T follicular helper cell (primary cell): Measurements from ENCODE around the gene OR6B3.

ENCODE experiments used
- DNase-seq: peaks from one replicate; pipeline ENCODE4 v3.0.0-alpha.2; 2020; ENCODE audit warnings: low read depth

The OR6B3 gene

GRCh38 chr2:240043279-240043989 is 9.9 kb downstream of the OR6B3 start:
- no peak for DNase-seq

DNA sequence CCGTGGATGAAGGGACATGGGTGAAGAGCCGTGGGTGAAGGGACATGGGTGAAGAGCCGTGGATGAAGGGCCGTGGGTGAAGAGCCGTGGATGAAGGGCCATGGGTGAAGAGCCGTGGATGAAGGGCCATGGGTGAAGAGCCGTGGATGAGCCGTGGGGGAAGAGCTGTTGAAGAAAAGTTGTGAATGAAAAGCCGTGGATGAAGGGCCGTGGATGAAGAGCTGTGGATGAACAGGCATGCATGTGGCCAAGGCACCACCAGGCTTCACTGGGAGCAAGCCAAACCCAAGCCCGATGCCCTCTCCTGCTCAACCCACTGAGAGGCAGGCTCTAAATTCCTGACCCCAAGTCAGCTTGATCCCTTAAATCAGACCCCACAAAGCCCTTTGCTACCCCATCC is 10.6 kb downstream of the OR6B3 start:
- no peak for DNase-seq

GRCh38 chr2:240041363-240041762 is 12.0 kb downstream of the OR6B3 start:
- DNase-seq = no peak

GRCh38 chr2:240037358-240037757 is 16.0 kb downstream of the OR6B3 start:
- DNase-seq = no peak

- DNase-seq = no peak
Observed at GRCh38 chr2:240033330-240033678, 20.0 kb downstream of the OR6B3 start.

- no peak for DNase-seq
Observed at GRCh38 chr2:240032406-240033329, 20.7 kb downstream of the OR6B3 start.

DNA sequence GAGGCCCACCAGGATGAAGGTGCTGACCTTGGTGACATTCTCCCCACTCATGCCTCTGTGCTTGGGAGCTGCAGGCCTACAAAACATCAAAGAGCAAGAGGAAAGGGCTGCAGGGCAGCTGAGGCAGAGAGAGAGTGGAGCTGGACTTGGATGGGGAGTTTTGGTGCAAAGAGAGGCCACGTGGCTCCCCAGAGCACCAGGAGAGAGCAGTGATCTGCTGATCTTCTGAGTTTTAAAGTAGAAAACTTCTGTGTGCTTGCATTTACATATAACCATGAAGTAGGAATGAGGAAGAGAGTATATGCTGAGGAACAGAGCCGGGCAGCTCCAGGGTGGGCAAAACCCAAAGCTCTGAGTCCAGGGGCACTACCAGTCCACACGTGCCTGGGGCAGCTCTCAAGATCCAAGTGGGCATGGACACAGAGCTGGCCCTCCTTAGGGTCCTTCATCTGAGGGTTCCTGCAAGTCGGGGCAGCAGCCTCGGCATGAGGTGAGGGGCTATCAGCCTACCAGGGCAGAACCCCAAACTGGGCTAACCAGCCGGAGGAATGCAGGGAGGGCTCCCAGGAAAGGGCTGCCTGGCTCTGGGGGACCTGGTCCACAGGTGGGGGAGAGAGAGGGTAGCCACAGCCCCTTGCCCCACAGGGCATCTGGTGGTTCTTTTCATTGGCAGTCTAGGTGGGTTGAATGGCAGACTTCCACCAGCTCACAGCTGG is 22.8 kb downstream of the OR6B3 start, which contains the start of gene OR6B2:
Gene OR6B2 (minus strand): TSS at position 51 of the 716 bp plus-strand sequence. CDS start 0 bp downstream, at position 51.
- no peak for DNase-seq

- no peak for DNase-seq
Observed at GRCh38 chr2:240024766-240025165, 28.6 kb downstream of the OR6B3 start.

DNA sequence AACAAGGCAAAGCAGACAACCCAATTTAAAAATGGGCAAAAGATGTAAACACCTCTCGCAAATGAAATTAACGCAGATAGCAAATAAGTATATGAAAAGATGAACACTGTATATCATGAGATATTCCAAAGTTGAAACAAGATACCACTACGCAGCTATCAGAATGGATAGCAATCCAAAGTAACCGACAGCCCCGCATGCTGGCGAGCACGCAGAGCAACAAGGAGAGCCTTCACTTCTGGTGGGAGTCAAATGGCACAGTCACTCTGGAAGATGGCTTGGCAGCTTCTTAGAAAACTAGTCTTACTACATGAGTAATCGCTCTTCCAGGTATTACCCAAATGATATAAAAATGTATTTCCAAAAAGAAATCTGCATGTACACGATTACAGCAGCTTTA is 29.5 kb downstream of the OR6B3 start:
- DNase-seq = no peak

DNA sequence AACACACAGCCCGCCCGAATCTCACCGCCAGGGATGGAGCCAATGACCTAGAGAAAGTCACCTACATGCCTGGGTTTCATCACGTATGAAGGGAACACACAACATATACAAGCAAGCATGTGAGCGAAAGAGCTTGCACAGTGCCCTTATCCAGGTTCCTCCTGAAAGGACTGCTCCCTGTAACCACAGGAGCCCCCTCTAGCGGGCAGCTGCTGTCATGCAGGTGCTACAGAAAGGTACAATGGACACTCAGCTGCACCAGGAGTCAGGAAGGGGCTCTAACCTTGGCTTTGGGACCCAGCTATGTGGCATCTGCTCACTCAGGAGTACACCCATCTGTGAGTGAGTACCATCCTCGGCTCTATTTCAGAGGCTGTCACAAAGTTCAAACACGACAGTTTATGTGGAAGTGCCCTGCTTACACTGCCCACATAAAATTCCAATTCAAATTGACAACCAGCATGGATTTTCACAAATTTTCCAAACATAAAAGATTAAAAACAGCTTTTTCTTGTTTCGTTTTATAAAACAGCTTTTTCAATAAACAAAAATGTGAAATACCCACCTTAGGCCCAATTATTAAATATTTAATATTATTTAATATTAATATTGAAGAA is 31.7 kb downstream of the OR6B3 start:
- DNase-seq = peak; percentile 55

DNA sequence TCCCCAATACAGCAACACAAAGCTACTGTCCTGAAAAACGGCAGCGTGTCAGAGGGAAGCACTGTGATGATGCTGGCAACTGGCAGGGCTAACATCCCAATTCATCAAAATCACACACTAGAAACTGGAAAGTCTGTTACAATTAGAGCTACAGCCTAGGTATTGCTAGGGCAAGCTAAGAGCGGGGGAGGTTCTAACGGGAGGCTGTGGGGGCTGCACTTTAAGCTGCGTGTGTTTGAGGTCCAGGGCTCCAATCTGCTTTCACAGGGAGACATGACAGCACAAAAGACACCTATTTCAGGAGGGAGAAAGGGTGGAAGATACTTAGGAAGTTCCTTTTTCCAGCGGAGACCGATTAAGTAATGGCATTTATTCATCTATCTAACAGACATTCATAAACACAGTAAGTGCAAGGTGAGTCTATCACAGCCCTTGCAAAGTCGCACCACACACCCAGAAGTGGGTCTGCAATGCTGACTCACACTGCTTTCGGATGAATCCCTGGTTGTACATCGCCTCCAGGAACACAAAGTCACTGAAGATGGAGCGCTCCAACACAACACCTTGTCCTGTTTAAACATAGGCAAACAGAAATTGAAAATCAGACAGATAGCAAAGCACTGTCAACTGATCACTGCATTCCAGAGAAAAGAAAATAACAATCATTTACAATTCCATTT is 35.1 kb downstream of the OR6B3 start:
- DNase-seq = no peak

- no peak for DNase-seq
Observed at GRCh38 chr2:240014327-240014726, 39.0 kb downstream of the OR6B3 start.

GRCh38 chr2:240013343-240013742 is 40.0 kb downstream of the OR6B3 start:
- DNase-seq = no peak

DNA sequence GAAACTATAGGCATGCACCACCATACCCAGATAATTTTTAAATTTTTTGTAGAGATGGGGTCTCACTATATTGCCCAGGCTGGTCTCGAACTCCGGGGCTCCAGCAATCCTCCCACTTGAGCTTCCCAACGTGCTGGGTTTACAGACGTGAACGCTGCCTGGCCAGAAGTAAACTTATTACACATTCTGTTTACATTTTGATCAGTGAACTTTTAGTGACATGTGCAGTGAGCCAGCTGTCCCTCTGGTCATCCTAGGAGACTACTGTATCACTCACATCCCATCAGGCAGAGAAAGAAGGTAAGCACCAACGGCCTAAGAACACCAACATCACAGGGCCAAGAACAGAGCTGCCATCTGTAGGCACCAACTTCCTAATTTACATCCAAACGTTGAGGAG is 50.3 kb downstream of the OR6B3 start:
- no peak for DNase-seq

GRCh38 chr2:240000671-240001070 is 52.6 kb downstream of the OR6B3 start:
- DNase-seq = no peak

GRCh38 chr2:239997686-239998409 is 55.5 kb downstream of the OR6B3 start:
- DNase-seq = no peak
